ENCODE results near the gene BTBD17. TPM values are rescaled to one million over a fixed set of nuclear protein-coding genes. Genes with fewer than 3 reads are reported as not detected.

The BTBD17 gene
- total RNA-seq, 4 donors from 2014 or later: not detected

DNA sequence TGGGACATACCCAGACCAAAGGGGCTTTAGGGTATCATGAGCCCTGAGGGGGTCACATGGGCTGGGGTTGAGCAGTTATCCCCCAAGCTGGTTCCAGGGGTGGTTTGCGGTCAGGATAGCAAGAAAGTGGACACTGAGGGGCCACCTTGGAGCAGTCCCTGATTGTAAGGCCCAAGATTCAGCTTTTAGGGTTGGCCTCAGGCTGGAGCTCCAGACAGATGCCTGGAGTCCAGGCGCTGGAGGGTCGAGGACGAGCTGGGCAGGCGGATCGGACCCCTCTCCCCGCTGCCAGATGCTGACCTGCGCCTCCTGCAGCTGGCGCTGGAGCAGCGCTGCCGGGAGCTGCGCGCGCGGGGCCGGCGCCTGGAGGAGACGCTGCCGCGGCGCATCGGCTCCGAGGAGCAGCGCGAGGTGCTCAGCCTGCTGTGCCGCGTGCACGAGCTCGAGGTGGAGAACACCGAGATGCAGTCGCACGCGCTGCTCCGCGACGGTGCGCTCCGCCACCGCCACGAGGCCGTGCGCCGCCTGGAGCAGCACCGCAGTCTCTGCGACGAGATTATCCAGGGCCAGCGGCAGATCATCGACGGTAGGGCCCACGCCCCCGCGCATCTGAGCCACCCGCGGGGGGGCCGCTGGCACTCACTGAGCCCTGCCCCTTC, 10.0 kb downstream of the BTBD17 start:
- intact Hi-C loops (cut with DNase I; ENCODE audit: low total_unique reads) (no loop called here), in situ Hi-C loops (cut with MboI; ENCODE audit: low sequenced_read_pairs in 4 of 4) (loop anchor here in 1 of 4 donors (25.0 kb wide), 1 partner anchor 139 kb away; the partner anchor contains the start of genes RPL38 and TTYH2)
- DNase-seq: no peak
- TF ChIP-seq, protein P1, sequence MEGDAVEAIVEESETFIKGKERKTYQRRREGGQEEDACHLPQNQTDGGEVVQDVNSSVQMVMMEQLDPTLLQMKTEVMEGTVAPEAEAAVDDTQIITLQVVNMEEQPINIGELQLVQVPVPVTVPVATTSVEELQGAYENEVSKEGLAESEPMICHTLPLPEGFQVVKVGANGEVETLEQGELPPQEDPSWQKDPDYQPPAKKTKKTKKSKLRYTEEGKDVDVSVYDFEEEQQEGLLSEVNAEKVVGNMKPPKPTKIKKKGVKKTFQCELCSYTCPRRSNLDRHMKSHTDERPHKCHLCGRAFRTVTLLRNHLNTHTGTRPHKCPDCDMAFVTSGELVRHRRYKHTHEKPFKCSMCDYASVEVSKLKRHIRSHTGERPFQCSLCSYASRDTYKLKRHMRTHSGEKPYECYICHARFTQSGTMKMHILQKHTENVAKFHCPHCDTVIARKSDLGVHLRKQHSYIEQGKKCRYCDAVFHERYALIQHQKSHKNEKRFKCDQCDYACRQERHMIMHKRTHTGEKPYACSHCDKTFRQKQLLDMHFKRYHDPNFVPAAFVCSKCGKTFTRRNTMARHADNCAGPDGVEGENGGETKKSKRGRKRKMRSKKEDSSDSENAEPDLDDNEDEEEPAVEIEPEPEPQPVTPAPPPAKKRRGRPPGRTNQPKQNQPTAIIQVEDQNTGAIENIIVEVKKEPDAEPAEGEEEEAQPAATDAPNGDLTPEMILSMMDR (IDR thresholded peaks at IDR 0.05 in 4 of 5, conservative IDR thresholded peaks at IDR 0.05 in 1 of 5): no peak
- no peak for TF ChIP-seq POLR2A (IDR thresholded peaks at IDR 0.05)
- no peaks in the 10 kb centered on the region for H3K9me3 ChIP-seq
- H3K4me3 ChIP-seq: no peak overlapping the region
- H3K27ac ChIP-seq: no peak overlapping the region
- no peaks in the 10 kb centered on the region for H3K4me1 ChIP-seq
- ATAC-seq: no peak
- H3K36me3 ChIP-seq: no peaks in the 10 kb centered on the region
- H3K27me3 ChIP-seq: peaks cover 53 to 61% (median 54%) of the 10 kb centered on the region in 3 donors

DNA sequence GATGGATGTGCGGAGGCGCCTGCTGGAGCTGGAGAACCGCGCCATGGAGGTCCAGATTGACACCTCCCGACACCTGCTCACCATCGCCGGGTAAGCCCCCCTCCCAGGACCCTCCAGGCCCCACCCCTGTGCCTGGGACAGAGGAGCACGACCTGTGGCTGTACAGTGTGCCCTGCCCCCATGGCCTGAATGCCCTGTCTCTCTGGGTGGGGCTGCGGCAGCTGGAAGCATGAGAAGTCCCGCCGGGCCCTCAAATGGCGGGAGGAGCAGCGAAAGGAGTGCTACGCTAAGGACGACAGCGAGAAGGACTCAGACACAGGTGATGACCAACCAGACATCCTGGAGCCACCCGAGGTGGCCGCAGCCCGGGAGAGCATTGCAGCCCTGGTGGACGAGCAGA, 11.2 kb downstream of the BTBD17 start:
- intact Hi-C loops (cut with DNase I; ENCODE audit: low total_unique reads) (no loop called here), in situ Hi-C loops (cut with MboI; ENCODE audit: low sequenced_read_pairs in 4 of 4) (loop anchor here in 1 of 4 donors (25.0 kb wide), 1 partner anchor 138 kb away; the partner anchor contains the start of genes RPL38 and TTYH2)
- H3K36me3 ChIP-seq: no peaks in the 10 kb centered on the region
- H3K9me3 ChIP-seq: no peaks in the 10 kb centered on the region
- no peak overlapping the region for H3K27ac ChIP-seq
- ATAC-seq: no peak
- H3K27me3 ChIP-seq: peaks cover 41 to 52% (median 47%) of the 10 kb centered on the region in 3 donors
- H3K4me1 ChIP-seq: no peaks in the 10 kb centered on the region
- no peak for TF ChIP-seq POLR2A (IDR thresholded peaks at IDR 0.05)
- TF ChIP-seq, protein P1 (IDR thresholded peaks at IDR 0.05 in 4 of 5, conservative IDR thresholded peaks at IDR 0.05 in 1 of 5): no peak
- H3K4me3 ChIP-seq: no peak overlapping the region
- no peak for DNase-seq

DNA sequence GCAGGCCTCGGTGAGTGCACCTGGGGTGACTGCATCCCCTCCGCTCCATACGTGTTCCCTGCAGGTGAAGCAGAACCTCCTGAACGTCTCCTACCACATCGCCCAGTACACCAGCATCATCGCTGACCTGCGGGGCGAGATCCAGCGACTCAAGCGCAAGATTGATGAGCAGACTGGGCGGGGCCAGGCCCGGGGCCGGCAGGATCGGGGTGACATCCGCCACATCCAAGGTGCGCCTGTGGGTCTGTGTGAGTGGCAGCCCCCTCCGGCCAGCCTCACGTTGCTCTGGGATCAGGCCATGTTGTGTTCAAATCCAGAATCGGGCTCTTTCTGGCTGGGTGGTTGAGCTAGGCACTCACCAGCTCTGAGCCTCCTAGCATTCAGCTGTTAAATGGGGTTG, 12.5 kb downstream of the BTBD17 start:
- H3K27me3 ChIP-seq: peaks cover 29 to 40% (median 34%) of the 10 kb centered on the region in 3 donors
- no peak overlapping the region for H3K27ac ChIP-seq
- no peaks in the 10 kb centered on the region for H3K9me3 ChIP-seq
- in situ Hi-C loops (cut with MboI; ENCODE audit: low sequenced_read_pairs in 4 of 4) (no loop called here), intact Hi-C loops (cut with DNase I; ENCODE audit: low total_unique reads) (no loop called here)
- no peaks in the 10 kb centered on the region for H3K36me3 ChIP-seq
- H3K4me3 ChIP-seq: no peak overlapping the region
- no peak for ATAC-seq
- no peaks in the 10 kb centered on the region for H3K4me1 ChIP-seq
- no peak for DNase-seq
- TF ChIP-seq, protein P1 (IDR thresholded peaks at IDR 0.05 in 4 of 5, conservative IDR thresholded peaks at IDR 0.05 in 1 of 5): no peak
- no peak for TF ChIP-seq POLR2A (IDR thresholded peaks at IDR 0.05)

DNA sequence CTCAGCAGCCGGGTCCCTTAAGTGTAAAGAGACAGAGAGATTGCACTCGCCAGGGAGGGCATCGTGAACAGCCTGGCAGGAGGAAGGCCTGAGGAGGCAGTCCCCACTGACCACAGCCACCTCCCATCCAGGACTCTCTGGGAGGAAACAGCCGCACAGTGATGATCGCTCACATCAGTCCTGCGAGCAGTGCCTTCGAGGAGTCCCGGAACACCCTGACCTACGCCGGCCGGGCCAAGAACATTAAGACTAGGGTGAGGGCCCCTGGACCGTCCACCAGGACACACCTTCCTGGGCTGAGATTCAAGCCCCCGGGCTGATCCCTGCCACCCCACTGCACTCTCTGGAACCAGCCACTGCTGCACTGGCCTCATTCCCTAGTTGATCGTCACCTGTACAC, 14.0 kb downstream of the BTBD17 start:
- TF ChIP-seq POLR2A (IDR thresholded peaks at IDR 0.05): no peak
- TF ChIP-seq, protein P1 (IDR thresholded peaks at IDR 0.05 in 4 of 5, conservative IDR thresholded peaks at IDR 0.05 in 1 of 5): no peak
- in situ Hi-C loops (cut with MboI; ENCODE audit: low sequenced_read_pairs in 4 of 4): no loop called here
- Histone ChIP-seq H3K36me3 (no peaks in the 10 kb centered on the region), H3K4me3 (no peak overlapping the region), H3K4me1 (no peaks in the 10 kb centered on the region), H3K27me3 (peaks cover 16 to 26% (median 20%) of the 10 kb centered on the region in 3 donors), H3K9me3 (no peaks in the 10 kb centered on the region), H3K27ac (no peak overlapping the region)
- intact Hi-C loops (cut with DNase I; ENCODE audit: low total_unique reads): no loop called here
- ATAC-seq: no peak
- DNase-seq: no peak

All from gastrocnemius medialis (tissue), 4 donors.